Activated CD4-positive, alpha-beta T cell treated with anti-CD3 and anti-CD28 coated beads, Interleukin-2, amount 50 U/mL, for 48 hours (primary cell): ENCODE measurements around the gene ATG9A.
"Not testable (repeated sequence)": the region's sequence is repeated elsewhere in the genome, so short reads cannot be mapped to it uniquely, and the experiment has no call there.

Source experiments
- DNase-seq, 2 experiments: peaks; one replicate each; pipeline ENCODE4 v3.0.0-alpha.2; 2020

The ATG9A gene

GRCh38 chr2:219229305-219230058 is at the start of gene ATG9A, which contains the start of gene ANKZF1:
Gene ATG9A, minus strand, starts transcription at chr2:219229636. Its CDS starts 1,612 bp downstream, at chr2:219228024.
Gene ANKZF1, plus strand, starts transcription at chr2:219229806. Its CDS starts 452 bp downstream, at chr2:219230258.
- DNase-seq = peak; percentile 99

- DNase-seq = no peak
Measured at GRCh38 chr2:219278655-219279150, 49.3 kb upstream of the ATG9A start.

- DNase-seq = peak; percentile 80 to 86
Measured at GRCh38 chr2:219277703-219278654, 48.5 kb upstream of the ATG9A start.

- DNase-seq = no peak
Measured at GRCh38 chr2:219274361-219274921, 45.0 kb upstream of the ATG9A start.

- DNase-seq = no peak
Measured at GRCh38 chr2:219273937-219274336, 44.5 kb upstream of the ATG9A start.

GRCh38 chr2:219272995-219273394 is 43.6 kb upstream of the ATG9A start:
- DNase-seq = no peak

GRCh38 chr2:219272356-219272755 is 42.9 kb upstream of the ATG9A start:
- no peak for DNase-seq

GRCh38 chr2:219271021-219271420 is 41.6 kb upstream of the ATG9A start:
- DNase-seq = no peak

GRCh38 chr2:219270055-219270372 is 40.6 kb upstream of the ATG9A start:
- DNase-seq = no peak

- DNase-seq = no peak
Measured at GRCh38 chr2:219269362-219270054, 40.1 kb upstream of the ATG9A start.

GRCh38 chr2:219268294-219268693 is 38.9 kb upstream of the ATG9A start:
- no peak for DNase-seq

- no peak for DNase-seq
Measured at GRCh38 chr2:219266886-219267285, 37.5 kb upstream of the ATG9A start.

GRCh38 chr2:219266232-219266631 is 36.8 kb upstream of the ATG9A start:
- DNase-seq = no peak

- DNase-seq = no peak
Measured at GRCh38 chr2:219261024-219261855, 31.8 kb upstream of the ATG9A start.

GRCh38 chr2:219258942-219259341 is 29.5 kb upstream of the ATG9A start:
- DNase-seq = not testable (repeated sequence)

GRCh38 chr2:219254590-219255201 is 25.3 kb upstream of the ATG9A start:
- peak; percentile 38 to 50 for DNase-seq

GRCh38 chr2:219253753-219254589 is 24.5 kb upstream of the ATG9A start, which contains the start of gene TUBA4A:
Gene TUBA4A, minus strand, starts transcription at chr2:219253918. Its CDS starts 60 bp downstream, at chr2:219253858.
- DNase-seq = peak; percentile 88 to 90

GRCh38 chr2:219252900-219253752 is 23.7 kb upstream of the ATG9A start, which contains the start of gene TUBA4B:
Gene TUBA4B, plus strand, starts transcription at chr2:219253243. Its CDS starts 165 bp downstream, at chr2:219253408.
- DNase-seq = peak; percentile 64 to 69

GRCh38 chr2:219252570-219252899 is 23.1 kb upstream of the ATG9A start:
- no peak for DNase-seq
